Left lobe of liver (tissue), 2 donors: ENCODE measurements around the gene FBXL20. TPM values are rescaled to one million over a fixed set of nuclear protein-coding genes. Genes with fewer than 3 reads are reported as not detected.

Source experiments
- ATAC-seq: fragments of 200-7000 bp; cut with Tn5 transposase; one replicate; pipeline ENCODE4 v1.9.1; 2020; ENCODE audit warnings: mild to moderate bottlenecking, moderate library complexity
- DNase-seq: peaks from one replicate; pipeline ENCODE4 v3.0.0-alpha.2; 2020; ENCODE audit warnings: low spot score
- total RNA-seq: library from RNA; stranded (reverse); gene quantifications from one replicate; pipeline ENCODE4 v1.2.1, GENCODE V29; 2021
- donor health status: DM: no; HTN: no; CAD: no; lungs with moderate emphysema.
- donor health status: DM: no; HTN: yes; CAD: no.

FBXL20 gene
- total RNA-seq, 1 donor from 2014 or later: 9.0 TPM

DNA sequence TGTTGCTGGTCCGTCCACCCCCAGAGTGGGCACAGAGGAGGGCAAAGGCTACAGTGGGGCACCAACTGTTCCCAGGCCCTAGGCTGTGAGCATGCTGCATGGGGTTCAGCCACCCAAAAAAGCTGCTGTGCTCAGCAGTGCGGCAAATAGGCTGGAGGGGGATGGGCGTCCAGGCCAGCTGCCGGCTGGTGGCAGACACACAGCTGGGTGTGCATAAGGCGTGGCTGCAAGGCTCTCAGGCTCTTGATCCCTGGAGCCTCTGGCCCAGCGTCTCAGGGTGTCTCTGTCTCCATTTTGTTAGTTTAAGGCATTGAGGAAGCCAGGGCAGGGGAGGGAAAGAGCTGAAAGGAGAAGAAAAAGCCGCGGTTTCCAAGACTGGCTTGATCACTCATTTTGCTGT, 192.5 kb downstream of the FBXL20 start:
- DNase-seq: no peak
- ATAC-seq: no peak

DNA sequence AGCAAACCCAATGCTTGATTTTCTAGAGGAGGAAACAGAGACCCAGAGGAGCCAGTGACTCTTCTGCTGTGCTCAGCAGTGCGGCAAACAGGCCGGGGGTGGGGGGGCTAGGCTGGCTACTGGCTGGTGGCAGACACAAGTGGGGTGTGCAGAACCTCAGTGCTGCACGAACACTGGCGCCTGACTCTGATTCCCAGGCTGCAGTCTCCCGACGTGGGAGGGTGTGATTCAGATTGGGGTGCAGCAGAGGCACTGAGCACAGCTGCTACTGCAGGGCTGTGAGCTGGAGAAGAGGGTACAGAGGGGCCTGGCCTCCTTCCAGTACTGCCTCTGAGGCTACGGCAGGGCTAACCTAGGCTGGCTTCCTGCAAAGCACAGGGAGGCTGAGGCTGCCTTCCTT, 193.3 kb downstream of the FBXL20 start:
- DNase-seq (no peak), ATAC-seq (no peak)

DNA sequence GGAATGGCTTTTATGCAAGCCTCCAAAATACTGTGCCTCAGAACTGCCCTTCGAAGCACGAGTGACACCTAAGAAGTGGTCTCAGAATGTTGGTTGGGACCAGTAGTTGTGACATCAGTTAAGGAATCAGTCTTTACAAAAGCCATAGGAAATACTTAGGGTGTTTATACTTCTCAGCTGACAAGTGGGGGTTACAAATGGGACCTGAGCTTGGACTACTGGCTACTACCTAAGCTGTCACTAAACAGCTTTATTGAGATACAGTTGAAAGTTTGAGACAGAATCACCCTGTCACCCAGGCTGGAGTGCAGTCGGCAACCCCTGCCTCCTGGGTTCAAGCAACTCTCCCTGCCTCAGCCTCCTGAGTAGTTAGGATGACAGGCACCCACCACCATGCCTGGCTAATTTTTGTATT, 196.3 kb downstream of the FBXL20 start:
- no peak for DNase-seq

DNA sequence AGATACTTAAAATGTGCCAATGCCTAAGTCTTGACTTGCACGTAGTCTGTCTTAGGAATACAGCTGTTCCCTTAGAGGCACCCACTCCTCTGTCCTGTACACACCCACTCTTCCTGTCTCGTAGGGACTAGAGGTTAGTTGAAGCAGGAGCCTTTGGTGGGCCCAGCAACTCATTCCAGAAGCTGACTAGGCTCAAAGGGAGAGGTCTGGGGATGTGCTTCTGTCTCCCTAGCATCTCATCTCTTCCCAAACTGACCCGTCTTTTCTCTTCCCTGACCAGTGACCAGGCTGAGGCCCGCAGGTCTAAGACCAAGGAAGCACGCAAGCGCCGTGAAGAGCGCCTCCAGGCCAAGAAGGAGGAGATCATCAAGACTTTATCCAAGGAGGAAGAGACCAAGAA, 197.2 kb downstream of the FBXL20 start:
- DNase-seq (no peak), ATAC-seq (no peak)

More for the DNA sequence above, 196.3 kb downstream of the FBXL20 start:
- ATAC-seq: no peak

Other genes starting within 250 kb of the FBXL20 start
- gene PLXDC1, start 250.0 kb downstream of the FBXL20 start, total RNA-seq: 0.50 TPM
- not detected for gene ARL5C, start 235.5 kb downstream of the FBXL20 start, total RNA-seq
- gene CACNB1, start 204.0 kb downstream of the FBXL20 start, total RNA-seq: 0.40 TPM
- 484 TPM for gene RPL19, start 201.3 kb downstream of the FBXL20 start, total RNA-seq
- not detected for gene STAC2, start 175.7 kb downstream of the FBXL20 start, total RNA-seq
- 10.3 TPM for gene MED1, start 49.6 kb upstream of the FBXL20 start, total RNA-seq
- 27.0 TPM for gene CDK12, start 59.9 kb upstream of the FBXL20 start, total RNA-seq
- gene NEUROD2, start 206.3 kb upstream of the FBXL20 start, total RNA-seq: not detected
- 0.60 TPM for gene PPP1R1B, start 225.3 kb upstream of the FBXL20 start, total RNA-seq
- 27.3 TPM for gene STARD3, start 235.5 kb upstream of the FBXL20 start, total RNA-seq